GM12878 (cell line): ENCODE results near the gene ARHGAP11B.

Experiments used
- FOS ChIP-seq: IDR thresholded peaks from 3 replicates; pipeline ENCODE4 v1.6.1; 2011; ENCODE audit warnings: borderline replicate concordance; ENCODE audit not compliant: insufficient read length; ENCODE audit errors: extremely low read depth
- KDM1A ChIP-seq: fragments of 200-600 bp; sonication (generic); IDR thresholded peaks from 2 replicates; pipeline ENCODE4 v1.6.1; 2016; ENCODE audit warnings: borderline replicate concordance
- NFIC ChIP-seq: IDR thresholded peaks from 2 replicates; pipeline ENCODE4 v1.6.1; 2012; ENCODE audit warnings: low read depth, mild to moderate bottlenecking, inconsistent platforms, low read length, moderate library complexity
- POLR2AphosphoS5 ChIP-seq: IDR thresholded peaks from 2 replicates; pipeline ENCODE4 v1.6.1; 2011; ENCODE audit warnings: mild to moderate bottlenecking, low read length, inconsistent platforms
- SPI1 ChIP-seq: IDR thresholded peaks from 2 replicates; pipeline ENCODE4 v1.6.1; 2011; ENCODE audit warnings: low read depth, mild to moderate bottlenecking, low read length, moderate library complexity, borderline replicate concordance; ENCODE audit not compliant: insufficient read depth
- TCF7 ChIP-seq: IDR thresholded peaks from 2 replicates; pipeline ENCODE4 v1.6.1; 2014; ENCODE audit warnings: antibody characterized with exemption, borderline replicate concordance
- YY1 ChIP-seq: IDR thresholded peaks from 2 replicates; pipeline ENCODE4 v1.6.1; 2011; ENCODE audit warnings: low read depth, mild to moderate bottlenecking, low read length
- ZNF24 ChIP-seq: fragments of 450-650 bp; IDR thresholded peaks from 2 replicates; pipeline ENCODE4 v1.6.1; 2017; ENCODE audit warnings: antibody characterized with exemption, mild to moderate bottlenecking
- TF ChIP-seq, protein P1 (sequence below): fragments of 450-650 bp; IDR thresholded peaks from 2 replicates; pipeline ENCODE4 v1.6.1; 2017; ENCODE audit warnings: mild to moderate bottlenecking
- TF ChIP-seq, protein P2 (sequence below), 3 experiments: IDR thresholded peaks in 2 of 3; conservative IDR thresholded peaks in 1 of 3; 2 replicates each; pipeline ENCODE4 v1.5.1; 2011; ENCODE audit warnings: low read depth in 3 of 3, low read length in 3 of 3, mild to moderate bottlenecking in 3 of 3, control low read depth in 2 of 3, moderate library complexity in 2 of 3, inconsistent platforms in 1 of 3, mixed read lengths in 1 of 3; ENCODE audit not compliant: control insufficient read depth in 2 of 3, insufficient read depth in 1 of 3; ENCODE audit errors: extremely low read depth in 1 of 3

DNA sequence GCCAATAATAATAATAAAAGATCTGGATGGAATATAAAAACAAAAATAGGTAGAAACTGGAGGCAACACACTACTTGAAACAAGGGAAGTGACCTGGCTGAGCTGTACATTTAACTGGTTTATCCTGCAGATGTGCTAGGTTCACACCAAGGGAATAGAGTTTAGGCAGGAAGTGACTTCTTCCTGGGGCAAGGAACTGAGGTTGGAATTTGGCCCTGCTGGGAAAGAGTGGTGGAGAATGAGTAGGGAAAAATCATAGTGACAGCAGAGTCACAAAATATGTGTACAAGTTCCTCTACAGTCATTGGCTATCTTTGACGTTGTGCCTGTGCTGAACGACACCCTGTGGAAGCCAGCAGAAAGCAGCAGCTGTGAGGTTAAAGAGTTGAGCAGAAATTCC is 44.1 kb downstream of the ARHGAP11B start:
- TF ChIP-seq, protein P1, sequence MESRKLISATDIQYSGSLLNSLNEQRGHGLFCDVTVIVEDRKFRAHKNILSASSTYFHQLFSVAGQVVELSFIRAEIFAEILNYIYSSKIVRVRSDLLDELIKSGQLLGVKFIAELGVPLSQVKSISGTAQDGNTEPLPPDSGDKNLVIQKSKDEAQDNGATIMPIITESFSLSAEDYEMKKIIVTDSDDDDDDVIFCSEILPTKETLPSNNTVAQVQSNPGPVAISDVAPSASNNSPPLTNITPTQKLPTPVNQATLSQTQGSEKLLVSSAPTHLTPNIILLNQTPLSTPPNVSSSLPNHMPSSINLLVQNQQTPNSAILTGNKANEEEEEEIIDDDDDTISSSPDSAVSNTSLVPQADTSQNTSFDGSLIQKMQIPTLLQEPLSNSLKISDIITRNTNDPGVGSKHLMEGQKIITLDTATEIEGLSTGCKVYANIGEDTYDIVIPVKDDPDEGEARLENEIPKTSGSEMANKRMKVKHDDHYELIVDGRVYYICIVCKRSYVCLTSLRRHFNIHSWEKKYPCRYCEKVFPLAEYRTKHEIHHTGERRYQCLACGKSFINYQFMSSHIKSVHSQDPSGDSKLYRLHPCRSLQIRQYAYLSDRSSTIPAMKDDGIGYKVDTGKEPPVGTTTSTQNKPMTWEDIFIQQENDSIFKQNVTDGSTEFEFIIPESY, result no peak
- TF ChIP-seq SPI1 (no peak), NFIC (no peak), FOS (no peak), POLR2AphosphoS5 (no peak), ZNF24 (no peak), YY1 (no peak), TCF7 (no peak), KDM1A (no peak)
- TF ChIP-seq, protein P2, sequence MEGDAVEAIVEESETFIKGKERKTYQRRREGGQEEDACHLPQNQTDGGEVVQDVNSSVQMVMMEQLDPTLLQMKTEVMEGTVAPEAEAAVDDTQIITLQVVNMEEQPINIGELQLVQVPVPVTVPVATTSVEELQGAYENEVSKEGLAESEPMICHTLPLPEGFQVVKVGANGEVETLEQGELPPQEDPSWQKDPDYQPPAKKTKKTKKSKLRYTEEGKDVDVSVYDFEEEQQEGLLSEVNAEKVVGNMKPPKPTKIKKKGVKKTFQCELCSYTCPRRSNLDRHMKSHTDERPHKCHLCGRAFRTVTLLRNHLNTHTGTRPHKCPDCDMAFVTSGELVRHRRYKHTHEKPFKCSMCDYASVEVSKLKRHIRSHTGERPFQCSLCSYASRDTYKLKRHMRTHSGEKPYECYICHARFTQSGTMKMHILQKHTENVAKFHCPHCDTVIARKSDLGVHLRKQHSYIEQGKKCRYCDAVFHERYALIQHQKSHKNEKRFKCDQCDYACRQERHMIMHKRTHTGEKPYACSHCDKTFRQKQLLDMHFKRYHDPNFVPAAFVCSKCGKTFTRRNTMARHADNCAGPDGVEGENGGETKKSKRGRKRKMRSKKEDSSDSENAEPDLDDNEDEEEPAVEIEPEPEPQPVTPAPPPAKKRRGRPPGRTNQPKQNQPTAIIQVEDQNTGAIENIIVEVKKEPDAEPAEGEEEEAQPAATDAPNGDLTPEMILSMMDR (IDR thresholded peaks at IDR 0.05 in 2 of 3, conservative IDR thresholded peaks at IDR 0.05 in 1 of 3; ENCODE audit: control insufficient read depth in 2 of 3, extremely low read depth in 1 of 3, insufficient read depth in 1 of 3, low read depth in 3 of 3, low read length in 3 of 3), result no peak
